Iris pigment epithelial cell (primary cell): ENCODE data around the gene HBQ1.
"Not testable (repeated sequence)": the region's sequence is repeated elsewhere in the genome, so short reads cannot be mapped to it uniquely, and the experiment has no call there.

Experiments
- DNase-seq: peaks from one replicate; pipeline ENCODE4 v3.0.0-alpha.2; 2011; ENCODE audit warnings: low read depth

Gene HBQ1

DNA sequence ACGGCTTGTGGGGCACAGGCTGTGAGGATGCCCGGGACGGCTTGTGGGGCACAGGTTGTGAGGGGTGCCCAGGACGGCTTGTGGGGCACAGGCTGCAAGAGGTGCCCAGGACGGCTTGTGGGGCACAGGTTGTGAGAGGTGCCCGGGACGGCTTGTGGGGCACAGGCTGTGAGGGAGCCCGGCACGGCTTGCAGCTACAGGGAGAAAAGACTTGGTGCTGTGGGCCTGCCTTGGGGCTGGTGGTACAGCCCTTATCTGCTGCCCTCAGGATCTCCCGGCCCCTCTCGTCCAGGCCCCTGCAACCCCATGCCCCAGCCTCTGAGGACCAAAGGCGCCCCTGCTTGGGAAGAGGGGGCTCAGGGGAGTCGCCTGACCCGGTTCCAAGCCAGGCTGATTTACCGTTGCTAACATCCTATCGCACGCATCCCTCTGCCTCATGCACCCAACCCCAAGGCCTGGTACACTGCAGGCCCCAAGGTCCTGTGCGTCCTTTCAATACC lies 19.5 kb upstream of the HBQ1 start:
- no peak for DNase-seq

DNA sequence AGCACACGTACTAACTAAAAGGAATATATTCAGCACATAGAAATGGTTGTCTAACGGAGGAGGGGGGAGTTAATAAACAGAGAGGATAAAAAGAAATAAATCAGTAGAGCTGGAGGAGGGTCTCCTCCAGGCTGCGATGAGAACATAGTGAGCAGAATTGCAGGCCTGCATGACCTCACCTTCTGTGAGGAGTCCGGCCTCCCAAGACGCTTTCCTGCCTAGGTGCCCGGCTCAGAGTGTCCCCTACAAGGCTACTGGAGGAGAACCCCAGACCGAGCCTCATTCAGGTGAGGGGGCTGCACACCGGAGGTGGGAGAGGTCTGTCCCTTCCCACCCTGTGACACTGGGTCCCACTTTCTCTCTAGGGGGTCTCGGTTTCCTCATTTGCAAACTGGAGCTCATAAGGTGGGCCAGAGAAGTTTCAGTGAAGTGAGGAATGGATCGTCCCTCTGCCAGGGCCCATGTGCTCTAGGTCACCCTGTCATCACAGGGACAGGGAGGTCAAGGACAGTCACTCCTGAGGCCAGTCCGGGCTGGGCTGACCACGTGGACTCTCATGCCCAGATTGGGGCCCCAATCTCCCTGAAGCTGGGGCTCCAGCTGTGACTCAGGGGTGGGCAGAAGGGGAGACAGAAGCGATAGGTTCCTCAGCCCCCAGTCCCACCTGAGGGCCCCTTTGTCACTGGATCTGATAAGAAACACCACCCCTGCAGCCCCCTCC lies 17.8 kb upstream of the HBQ1 start:
- DNase-seq, result no peak

DNA sequence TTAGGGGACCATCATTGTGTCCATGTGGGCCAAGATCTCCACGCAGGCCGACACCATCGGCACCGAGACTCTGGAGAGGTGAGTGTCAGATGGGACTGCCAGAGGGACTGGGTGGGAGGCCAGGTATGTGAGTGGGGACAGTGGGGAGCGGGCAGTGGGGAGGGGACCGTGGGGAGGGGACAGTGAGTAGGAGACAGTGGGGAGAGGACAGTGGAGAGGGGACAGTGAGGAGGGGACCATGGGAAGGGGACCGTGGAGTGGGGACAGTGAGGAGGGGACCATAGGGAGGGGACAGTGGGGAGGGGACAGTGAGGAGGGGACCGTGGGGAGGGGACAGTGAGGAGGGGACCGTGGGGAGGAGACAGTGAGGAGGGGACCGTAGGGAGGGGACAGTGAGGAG lies 17.1 kb upstream of the HBQ1 start:
- DNase-seq, result not testable (repeated sequence)

DNA sequence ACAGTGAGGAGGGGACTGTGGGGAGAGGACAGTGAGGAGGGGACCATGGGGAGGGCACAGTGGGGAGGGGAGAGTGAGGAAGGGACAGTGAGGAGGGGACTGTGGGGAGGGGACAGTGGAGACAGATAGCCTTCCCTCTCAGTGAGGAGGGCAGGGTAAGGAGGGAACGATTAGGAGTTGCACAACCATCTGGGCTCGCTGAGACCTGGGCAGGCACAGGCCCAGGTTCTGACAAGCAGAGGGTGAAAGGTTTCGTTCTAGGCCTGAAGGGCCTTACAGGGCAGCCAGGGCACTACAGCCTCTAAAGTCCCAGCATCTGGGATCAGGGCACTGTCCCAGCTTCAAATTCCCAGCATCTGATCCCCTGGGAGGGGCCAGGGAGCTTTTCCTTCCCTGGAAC lies 16.6 kb upstream of the HBQ1 start:
- DNase-seq, result not testable (repeated sequence)

DNA sequence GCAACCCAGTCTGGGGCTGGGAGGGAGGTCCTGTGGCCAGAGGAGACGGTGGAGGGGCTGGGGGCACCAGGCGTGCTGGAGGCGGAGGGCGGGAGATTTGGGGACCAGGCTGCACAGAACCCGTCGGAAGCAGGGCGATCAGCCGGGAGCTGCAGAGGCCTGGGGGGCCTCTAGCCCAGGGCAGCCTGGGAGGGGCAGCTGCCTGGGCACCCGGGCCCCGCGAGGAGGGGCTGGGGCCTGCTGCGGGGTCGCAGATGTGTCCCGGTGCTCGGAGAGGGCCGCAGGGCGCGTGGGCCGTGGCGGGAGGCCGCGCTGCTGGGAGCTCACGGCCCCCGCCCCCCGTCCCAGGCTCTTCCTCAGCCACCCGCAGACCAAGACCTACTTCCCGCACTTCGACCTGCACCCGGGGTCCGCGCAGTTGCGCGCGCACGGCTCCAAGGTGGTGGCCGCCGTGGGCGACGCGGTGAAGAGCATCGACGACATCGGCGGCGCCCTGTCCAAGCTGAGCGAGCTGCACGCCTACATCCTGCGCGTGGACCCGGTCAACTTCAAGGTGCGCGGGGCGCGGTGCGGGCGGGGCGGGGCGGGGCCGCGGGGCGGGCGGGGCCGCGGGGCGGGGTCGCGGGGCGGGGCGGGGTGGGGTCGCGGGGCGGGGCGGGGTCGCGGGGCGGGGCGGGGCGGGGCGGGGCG lies 16.0 kb upstream of the HBQ1 start:
- DNase-seq, result not testable (repeated sequence)

DNA sequence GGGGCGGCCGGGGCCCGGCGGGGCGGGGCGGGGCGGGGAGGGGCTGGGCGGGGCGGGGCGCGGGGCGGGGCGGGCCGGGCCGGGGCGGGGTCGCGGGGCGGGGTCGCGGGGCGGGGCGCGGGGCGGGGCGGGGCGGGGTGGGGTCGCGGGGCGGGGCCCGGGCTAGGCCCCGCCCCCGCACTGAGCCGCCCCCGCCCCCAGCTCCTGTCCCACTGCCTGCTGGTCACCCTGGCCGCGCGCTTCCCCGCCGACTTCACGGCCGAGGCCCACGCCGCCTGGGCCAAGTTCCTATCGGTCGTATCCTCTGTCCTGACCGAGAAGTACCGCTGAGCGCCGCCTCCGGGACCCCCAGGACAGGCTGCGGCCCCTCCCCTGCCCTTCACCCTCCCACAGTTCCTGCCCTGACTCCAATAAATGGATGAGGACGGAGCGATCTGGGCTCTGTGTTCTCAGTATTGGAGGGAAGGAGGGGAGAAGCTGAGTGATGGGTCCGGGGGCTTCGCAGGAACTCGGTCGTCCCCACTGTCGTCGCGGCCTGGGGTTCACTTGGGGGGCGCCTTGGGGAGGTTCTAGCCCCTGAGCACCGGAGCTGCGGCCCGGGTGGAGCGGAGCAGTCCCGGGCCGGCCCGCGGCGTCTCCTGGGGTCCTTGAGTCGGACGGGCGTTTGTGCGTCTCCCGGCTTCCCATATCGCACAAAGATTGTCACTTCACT lies 15.3 kb upstream of the HBQ1 start:
- no peak for DNase-seq

DNA sequence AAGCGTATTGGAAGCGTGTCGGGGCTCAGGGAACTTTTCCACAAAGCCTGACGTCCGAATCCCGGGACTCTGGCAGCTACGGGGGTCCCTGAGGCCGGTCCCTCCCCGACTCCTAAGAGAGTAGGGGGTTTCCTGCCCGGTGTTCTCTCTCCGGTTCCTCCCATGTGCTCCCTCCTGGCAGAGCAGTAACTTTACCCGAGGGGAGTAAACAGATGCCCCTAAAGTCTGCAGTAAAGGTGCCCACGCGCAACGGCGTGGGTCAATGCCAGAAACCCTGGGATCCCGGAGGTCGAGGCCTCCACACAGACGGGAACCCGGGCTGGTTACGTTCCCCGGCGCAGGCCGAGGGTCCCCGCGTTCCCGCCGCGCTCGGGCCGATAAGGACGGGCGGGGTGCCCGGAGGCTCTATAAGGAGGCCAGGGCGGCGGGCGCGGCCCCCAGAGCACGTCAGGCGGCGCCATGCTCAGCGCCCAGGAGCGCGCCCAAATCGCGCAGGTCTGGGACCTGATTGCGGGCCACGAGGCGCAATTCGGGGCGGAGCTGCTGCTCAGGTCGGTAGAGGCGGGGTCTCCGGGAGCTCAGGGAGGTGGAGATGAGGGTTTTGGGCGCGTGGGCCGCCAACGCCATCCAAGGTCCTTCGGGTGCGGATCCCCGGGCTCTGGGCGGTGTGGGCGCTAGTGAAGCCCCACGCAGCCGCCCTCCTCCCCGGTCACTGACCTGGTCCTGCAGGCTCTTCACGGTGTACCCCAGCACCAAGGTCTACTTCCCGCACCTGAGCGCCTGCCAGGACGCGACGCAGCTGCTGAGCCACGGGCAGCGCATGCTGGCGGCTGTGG lies 14.5 kb upstream of the HBQ1 start, which contains the start of gene HBM:
Gene HBM, plus strand, starts transcription at position 440 of the 836 bp plus-strand sequence. Its CDS starts 20 bp downstream, at position 460.
- DNase-seq, result no peak

DNA sequence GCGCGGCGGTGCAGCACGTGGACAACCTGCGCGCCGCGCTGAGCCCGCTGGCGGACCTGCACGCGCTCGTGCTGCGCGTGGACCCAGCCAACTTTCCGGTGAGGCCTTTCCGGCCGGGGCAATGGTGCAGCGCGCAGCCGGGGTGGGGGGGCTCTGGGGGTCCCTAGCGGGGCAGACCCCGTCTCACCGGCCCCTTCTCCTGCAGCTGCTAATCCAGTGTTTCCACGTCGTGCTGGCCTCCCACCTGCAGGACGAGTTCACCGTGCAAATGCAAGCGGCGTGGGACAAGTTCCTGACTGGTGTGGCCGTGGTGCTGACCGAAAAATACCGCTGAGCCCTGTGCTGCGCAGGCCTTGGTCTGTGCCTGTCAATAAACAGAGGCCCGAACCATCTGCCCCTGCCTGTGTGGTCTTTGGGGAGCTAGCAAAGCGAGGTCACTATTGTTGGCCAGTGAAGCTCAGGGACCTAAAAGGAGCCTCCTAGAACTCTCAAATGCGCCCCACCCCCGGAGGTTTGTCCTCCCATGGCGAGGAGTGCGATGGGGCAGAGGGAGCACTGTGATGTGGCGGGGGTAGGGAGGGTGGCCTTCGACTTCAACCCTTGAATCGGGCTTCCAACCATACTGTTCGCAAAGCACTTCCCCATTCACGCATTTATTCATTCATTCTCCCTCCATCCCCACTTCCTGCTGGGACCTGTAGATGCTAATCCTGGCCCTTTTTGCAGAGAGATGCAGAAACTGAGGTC lies 13.7 kb upstream of the HBQ1 start:
- no peak for DNase-seq

DNA sequence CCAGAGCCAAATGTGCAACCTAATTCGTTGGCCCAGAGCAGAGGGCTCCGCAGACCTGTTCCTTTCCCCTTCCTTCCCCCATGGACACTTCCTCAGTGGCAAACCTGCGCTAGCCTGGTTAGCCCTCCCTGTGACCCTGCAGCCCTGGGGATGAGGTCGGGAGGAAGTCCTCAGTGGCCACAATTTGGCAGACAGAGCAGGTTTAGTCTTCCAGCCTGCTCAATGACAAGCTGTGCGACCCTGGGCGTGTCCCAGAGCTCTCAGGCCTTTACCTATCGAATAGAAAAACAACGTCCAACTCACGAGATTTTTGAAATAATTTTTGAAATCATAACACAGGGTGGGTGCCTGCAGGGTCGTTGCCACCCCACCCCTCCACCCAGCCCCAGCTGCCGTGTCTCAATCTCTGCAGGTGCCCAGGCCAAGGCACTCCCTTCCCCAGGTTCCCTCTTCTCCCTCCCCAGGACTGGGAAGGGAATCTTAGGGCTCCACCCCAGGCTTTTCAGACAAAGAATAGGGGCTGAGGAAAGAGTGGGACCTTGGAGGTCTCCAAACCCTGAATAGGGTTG lies 13.1 kb upstream of the HBQ1 start:
- DNase-seq, result no peak

DNA sequence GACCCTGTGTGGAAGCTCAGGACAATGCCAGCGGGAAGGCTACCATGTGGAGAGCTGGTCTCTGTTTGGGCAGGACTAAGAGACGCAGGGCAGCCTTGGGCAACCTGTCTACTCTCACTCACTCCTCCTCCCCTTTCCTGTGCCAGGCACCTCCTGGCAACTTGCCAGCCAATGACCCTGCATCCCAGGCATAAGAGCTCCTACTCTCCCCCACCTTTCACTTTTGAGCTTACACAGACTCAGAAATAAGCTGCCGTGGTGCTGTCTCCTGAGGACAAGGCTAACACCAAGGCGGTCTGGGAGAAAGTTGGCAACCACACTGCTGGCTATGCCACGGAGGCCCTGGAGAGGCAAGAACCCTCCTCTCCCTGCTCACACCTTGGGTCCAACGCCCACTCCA lies 11.8 kb upstream of the HBQ1 start:
- no peak for DNase-seq

DNA sequence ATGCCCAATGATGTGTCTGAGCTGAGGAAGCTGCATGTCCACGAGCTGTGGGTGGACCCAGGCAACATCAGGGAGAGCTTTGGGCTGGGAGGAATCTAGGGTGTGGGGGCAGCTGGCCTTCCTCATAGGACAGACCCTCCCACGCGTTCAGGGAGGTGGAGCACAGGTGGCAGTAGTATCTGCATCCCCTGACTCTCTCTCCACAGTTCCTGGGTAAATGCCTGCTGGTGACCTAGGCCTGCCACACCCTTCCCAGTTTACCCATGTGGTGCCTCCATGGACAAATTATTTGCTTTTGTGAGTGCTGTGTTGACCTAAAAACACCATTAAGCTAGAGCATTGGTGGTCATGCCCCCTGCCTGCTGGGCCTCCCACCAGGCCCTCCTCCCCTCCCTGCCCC lies 11.2 kb upstream of the HBQ1 start:
- no peak for DNase-seq

DNA sequence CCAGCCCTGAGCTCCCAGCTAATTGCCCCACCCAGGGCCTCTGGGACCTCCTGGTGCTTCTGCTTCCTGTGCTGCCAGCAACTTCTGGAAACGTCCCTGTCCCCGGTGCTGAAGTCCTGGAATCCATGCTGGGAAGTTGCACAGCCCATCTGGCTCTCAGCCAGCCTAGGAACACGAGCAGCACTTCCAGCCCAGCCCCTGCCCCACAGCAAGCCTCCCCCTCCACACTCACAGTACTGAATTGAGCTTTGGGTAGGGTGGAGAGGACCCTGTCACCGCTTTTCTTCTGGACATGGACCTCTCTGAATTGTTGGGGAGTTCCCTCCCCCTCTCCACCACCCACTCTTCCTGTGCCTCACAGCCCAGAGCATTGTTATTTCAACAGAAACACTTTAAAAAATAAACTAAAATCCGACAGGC lies 10.2 kb upstream of the HBQ1 start:
- DNase-seq, result not testable (repeated sequence)

DNA sequence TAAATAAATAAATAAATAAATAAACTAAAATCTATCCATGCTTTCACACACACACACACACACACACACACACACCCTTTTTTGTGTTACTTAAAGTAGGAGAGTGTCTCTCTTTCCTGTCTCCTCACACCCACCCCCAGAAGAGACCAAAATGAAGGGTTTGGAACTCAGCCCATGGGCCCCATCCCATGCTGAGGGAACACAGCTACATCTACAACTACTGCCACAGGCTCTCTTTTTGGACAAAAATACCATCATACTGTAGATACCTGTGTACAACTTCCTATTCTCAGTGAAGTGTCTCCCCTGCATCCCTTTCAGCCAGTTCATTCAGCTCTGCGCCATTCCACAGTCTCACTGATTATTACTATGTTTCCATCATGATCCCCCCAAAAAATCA lies 9.5 kb upstream of the HBQ1 start:
- no peak for DNase-seq

DNA sequence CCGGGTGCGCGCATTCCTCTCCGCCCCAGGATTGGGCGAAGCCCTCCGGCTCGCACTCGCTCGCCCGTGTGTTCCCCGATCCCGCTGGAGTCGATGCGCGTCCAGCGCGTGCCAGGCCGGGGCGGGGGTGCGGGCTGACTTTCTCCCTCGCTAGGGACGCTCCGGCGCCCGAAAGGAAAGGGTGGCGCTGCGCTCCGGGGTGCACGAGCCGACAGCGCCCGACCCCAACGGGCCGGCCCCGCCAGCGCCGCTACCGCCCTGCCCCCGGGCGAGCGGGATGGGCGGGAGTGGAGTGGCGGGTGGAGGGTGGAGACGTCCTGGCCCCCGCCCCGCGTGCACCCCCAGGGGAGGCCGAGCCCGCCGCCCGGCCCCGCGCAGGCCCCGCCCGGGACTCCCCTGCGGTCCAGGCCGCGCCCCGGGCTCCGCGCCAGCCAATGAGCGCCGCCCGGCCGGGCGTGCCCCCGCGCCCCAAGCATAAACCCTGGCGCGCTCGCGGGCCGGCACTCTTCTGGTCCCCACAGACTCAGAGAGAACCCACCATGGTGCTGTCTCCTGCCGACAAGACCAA lies 7.8 kb upstream of the HBQ1 start, which contains the start of gene HBA2:
Gene HBA2, plus strand, starts transcription at position 503 of the 568 bp plus-strand sequence. Its CDS starts 37 bp downstream, at position 540.
- DNase-seq, result not testable (repeated sequence)

DNA sequence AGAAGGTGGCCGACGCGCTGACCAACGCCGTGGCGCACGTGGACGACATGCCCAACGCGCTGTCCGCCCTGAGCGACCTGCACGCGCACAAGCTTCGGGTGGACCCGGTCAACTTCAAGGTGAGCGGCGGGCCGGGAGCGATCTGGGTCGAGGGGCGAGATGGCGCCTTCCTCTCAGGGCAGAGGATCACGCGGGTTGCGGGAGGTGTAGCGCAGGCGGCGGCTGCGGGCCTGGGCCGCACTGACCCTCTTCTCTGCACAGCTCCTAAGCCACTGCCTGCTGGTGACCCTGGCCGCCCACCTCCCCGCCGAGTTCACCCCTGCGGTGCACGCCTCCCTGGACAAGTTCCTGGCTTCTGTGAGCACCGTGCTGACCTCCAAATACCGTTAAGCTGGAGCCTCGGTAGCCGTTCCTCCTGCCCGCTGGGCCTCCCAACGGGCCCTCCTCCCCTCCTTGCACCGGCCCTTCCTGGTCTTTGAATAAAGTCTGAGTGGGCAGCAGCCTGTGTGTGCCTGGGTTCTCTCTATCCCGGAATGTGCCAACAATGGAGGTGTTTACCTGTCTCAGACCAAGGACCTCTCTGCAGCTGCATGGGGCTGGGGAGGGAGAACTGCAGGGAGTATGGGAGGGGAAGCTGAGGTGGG lies 6.9 kb upstream of the HBQ1 start:
- DNase-seq, result not testable (repeated sequence)

DNA sequence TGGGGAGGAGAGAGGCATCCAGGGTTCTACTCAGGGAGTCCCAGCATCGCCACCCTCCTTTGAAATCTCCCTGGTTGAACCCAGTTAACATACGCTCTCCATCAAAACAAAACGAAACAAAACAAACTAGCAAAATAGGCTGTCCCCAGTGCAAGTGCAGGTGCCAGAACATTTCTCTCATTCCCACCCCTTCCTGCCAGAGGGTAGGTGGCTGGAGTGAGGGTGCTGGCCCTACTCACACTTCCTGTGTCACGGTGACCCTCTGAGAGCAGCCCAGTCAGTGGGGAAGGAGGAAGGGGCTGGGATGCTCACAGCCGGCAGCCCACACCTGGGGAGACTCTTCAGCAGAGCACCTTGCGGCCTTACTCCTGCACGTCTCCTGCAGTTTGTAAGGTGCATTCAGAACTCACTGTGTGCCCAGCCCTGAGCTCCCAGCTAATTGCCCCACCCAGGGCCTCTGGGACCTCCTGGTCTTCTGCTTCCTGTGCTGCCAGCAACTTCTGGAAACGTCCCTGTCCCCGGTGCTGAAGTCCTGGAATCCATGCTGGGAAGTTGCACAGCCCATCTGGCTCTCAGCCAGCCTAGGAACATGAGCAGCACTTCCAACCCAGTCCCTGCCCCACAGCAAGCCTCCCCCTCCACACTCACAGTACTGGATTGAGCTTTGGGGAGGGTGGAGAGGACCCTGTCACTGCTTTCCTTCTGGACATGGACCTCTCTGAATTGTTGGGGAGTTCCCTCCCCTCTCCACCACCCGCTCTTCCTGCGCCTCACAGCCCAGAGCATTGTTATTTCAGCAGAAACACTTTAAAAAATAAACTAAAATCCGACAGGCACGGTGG lies 6.1 kb upstream of the HBQ1 start:
- not testable (repeated sequence) for DNase-seq

DNA sequence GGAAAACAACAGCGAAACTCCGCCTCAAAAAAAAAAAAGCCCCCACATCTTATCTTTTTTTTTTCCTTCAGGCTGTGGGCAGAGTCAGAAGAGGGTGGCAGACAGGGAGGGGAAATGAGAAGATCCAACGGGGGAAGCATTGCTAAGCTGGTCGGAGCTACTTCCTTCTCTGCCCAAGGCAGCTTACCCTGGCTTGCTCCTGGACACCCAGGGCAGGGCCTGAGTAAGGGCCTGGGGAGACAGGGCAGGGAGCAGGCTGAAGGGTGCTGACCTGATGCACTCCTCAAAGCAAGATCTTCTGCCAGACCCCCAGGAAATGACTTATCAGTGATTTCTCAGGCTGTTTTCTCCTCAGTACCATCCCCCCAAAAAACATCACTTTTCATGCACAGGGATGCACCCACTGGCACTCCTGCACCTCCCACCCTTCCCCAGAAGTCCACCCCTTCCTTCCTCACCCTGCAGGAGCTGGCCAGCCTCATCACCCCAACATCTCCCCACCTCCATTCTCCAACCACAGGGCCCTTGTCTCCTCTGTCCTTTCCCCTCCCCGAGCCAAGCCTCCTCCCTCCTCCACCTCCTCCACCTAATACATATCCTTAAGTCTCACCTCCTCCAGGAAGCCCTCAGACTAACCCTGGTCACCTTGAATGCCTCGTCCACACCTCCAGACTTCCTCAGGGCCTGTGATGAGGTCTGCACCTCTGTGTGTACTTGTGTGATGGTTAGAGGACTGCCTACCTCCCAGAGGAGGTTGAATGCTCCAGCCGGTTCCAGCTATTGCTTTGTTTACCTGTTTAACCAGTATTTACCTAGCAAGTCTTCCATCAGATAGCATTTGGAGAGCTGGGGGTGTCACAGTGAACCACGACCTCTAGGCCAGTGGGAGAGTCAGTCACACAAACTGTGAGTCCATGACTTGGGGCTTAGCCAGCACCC lies 5.0 kb upstream of the HBQ1 start:
- DNase-seq, result no peak

DNA sequence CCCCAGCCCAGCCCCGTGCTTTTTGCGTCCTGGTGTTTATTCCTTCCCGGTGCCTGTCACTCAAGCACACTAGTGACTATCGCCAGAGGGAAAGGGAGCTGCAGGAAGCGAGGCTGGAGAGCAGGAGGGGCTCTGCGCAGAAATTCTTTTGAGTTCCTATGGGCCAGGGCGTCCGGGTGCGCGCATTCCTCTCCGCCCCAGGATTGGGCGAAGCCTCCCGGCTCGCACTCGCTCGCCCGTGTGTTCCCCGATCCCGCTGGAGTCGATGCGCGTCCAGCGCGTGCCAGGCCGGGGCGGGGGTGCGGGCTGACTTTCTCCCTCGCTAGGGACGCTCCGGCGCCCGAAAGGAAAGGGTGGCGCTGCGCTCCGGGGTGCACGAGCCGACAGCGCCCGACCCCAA lies 4.3 kb upstream of the HBQ1 start:
- not testable (repeated sequence) for DNase-seq
